GM23248 (cell line): Measurements from ENCODE around the gene ALOX15.

Source experiments
- EZH2 ChIP-seq: fragments of 200-600 bp; sonication (generic); IDR thresholded peaks from 2 replicates; pipeline ENCODE4 v1.6.1; 2018; ENCODE audit warnings: antibody characterized with exemption, mild to moderate bottlenecking; ENCODE audit not compliant: insufficient read depth, poor library complexity, severe bottlenecking
- EZH2phosphoT487 ChIP-seq: fragments of 200-600 bp; sonication (generic); IDR thresholded peaks from 2 replicates; pipeline ENCODE4 v1.6.1; 2018; ENCODE audit warnings: antibody characterized with exemption, moderate library complexity, mild to moderate bottlenecking, low read depth; ENCODE audit not compliant: insufficient read depth

- TF ChIP-seq EZH2 = no peak
- TF ChIP-seq EZH2phosphoT487 = no peak
These were observed 33.7 kb downstream of the ALOX15 start for GRCh38 chr17:4607773-4608187.
